Vagina (tissue), 2 donors: ENCODE data around the gene GFRA1. TPM values are rescaled to one million over a fixed set of nuclear protein-coding genes. Genes with fewer than 3 reads are reported as not detected.

Experiments used
- DNase-seq, 2 donors: peaks; one replicate each; pipeline ENCODE4 v3.0.0-alpha.2; 2017; ENCODE audit errors: extremely low spot score in 2 of 2
- H3K27ac ChIP-seq: fragments of 200-600 bp; sonication (generic); one replicate; pipeline ENCODE4 v1.5.1; 2019
- H3K27me3 ChIP-seq: fragments of 200-600 bp; sonication (generic); one replicate; pipeline ENCODE4 v1.5.1; 2019
- H3K36me3 ChIP-seq, 2 donors: fragments of 200-600 bp; sonication (generic); one replicate each; pipeline ENCODE4 v1.5.1; 2017 to 2019
- H3K4me1 ChIP-seq: fragments of 200-600 bp; sonication (generic); one replicate; pipeline ENCODE4 v1.5.1; 2019
- H3K4me3 ChIP-seq, 2 donors: fragments of 200-600 bp; sonication (generic); 1 replicate in 1 of 2; 2 replicates in 1 of 2; pipeline ENCODE4 v1.5.1; 2016 to 2019
- H3K9me3 ChIP-seq: fragments of 200-600 bp; sonication (generic); one replicate; pipeline ENCODE4 v1.5.1; 2019
- CTCF ChIP-seq, 3 experiments: fragments of 450-650 bp in 2 of 3; fragments of 200-600 bp in 1 of 3; sonication (generic) in 1 of 3; IDR thresholded peaks; one replicate each; pipeline ENCODE4 v1.5.1; 2017 to 2019; ENCODE audit warnings: antibody characterized with exemption in 3 of 3, mild to moderate bottlenecking in 2 of 3, moderate library complexity in 2 of 3
- POLR2A ChIP-seq, 2 donors: fragments of 450-650 bp; IDR thresholded peaks; one replicate each; pipeline ENCODE4 v1.6.1; 2017; ENCODE audit warnings: antibody characterized with exemption in 2 of 2, mild to moderate bottlenecking in 2 of 2, moderate library complexity in 2 of 2
- POLR2AphosphoS5 ChIP-seq, 2 donors: sonication (generic); formaldehyde crosslinking; IDR thresholded peaks; one replicate each; pipeline ENCODE4 v1.9.0; 2017; ENCODE audit warnings: antibody characterized with exemption in 2 of 2, mild to moderate bottlenecking in 2 of 2, low read depth in 1 of 2; ENCODE audit not compliant: insufficient read depth in 1 of 2
- intact Hi-C: fragments of 100-400 bp; cut with DNase I; formaldehyde crosslinking; loops from one replicate; pipeline ENCODE4 v1.15.1; 2023
- total RNA-seq: library from RNA; depleted of rRNA; stranded (reverse); fragments of >200 nt; gene quantifications from one replicate; pipeline ENCODE4 v1.2.3, GENCODE V29; 2016

GFRA1 gene
- total RNA-seq, 1 donor from 2014 or later: 57.7 TPM

DNA sequence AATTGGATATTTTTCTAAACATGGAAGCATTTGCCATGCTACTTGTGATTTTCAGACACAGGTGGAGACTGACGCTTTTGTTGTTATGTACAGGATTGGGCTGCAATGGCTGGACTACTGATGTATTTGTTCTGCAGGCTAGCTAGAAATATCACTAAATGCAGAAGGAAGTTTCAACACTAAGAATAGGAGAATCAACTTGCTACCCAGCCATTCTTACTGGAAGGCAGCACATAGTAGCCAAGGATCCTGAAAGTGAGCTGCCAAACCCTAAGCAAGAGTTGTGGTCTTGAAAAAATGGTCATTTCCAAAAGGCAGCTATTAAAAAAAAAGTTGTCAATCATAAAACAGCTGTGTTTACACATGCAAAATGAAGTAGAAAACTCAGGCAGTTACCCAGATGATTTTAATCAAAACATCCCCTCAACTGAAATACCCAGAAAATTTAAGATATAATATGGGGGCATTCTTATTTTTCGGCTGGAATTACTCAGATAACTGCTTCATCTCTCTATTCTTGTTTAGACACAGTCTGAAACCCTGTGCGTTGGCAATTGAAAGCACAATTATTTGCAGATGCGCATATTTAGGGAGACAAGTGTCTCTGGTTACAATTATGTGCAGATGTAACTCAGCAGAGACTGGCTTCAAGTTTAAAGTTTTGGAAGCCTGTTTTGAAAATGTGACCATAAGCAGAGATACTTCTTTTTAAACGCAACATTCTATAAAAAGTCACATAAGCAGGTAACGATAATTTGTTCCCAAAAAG, 31.2 kb downstream of the GFRA1 start:
- Histone ChIP-seq H3K27ac (no peak overlapping the region), H3K27me3 (no peaks in the 10 kb centered on the region), H3K4me1 (peaks cover 12% of the 10 kb centered on the region), H3K36me3 (no peaks in the 10 kb centered on the region), H3K4me3 (no peak overlapping the region), H3K9me3 (no peaks in the 10 kb centered on the region)
- TF ChIP-seq POLR2AphosphoS5 (IDR thresholded peaks at IDR 0.05; ENCODE audit: insufficient read depth in 1 of 2, low read depth in 1 of 2) (no peak), POLR2A (IDR thresholded peaks at IDR 0.05) (no peak), CTCF (IDR thresholded peaks at IDR 0.05) (no peak)
- intact Hi-C loops: no loop called here
- no peak for DNase-seq

DNA sequence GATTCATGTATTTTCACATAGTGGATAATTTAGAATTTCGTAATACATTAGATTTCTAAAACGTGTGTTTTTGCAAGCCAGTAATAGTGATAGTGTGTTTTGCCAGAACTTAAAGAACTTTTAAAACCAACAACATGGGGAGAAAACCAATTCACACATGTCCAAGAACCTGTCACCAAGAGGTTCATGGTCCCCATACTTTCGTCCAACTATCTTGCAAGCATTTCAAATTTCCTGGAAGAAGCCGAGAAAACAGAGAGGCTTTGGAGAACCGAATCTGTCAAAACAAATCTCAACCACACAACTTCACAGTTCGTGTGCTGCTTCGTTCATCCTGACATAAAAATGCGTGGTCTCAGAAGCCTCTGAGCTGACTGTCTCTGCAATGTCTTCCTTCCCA, 31.9 kb downstream of the GFRA1 start:
- Histone ChIP-seq H3K4me1 (peaks cover 12% of the 10 kb centered on the region), H3K27ac (no peak overlapping the region), H3K9me3 (no peaks in the 10 kb centered on the region), H3K4me3 (no peak overlapping the region), H3K36me3 (no peaks in the 10 kb centered on the region), H3K27me3 (no peaks in the 10 kb centered on the region)
- intact Hi-C loops: no loop called here
- DNase-seq: no peak
- TF ChIP-seq CTCF (IDR thresholded peaks at IDR 0.05) (no peak), POLR2AphosphoS5 (IDR thresholded peaks at IDR 0.05; ENCODE audit: insufficient read depth in 1 of 2, low read depth in 1 of 2) (no peak), POLR2A (IDR thresholded peaks at IDR 0.05) (no peak)

GRCh38 chr10:116240157-116240950, 32.7 kb downstream of the GFRA1 start:
- DNase-seq: no peak
- intact Hi-C loops: no loop called here
- H3K9me3 ChIP-seq: no peaks in the 10 kb centered on the region
- H3K4me1 ChIP-seq: peaks cover 12% of the 10 kb centered on the region
- no peaks in the 10 kb centered on the region for H3K27me3 ChIP-seq
- no peaks in the 10 kb centered on the region for H3K36me3 ChIP-seq
- no peak overlapping the region for H3K4me3 ChIP-seq
- H3K27ac ChIP-seq: no peak overlapping the region
- TF ChIP-seq CTCF (IDR thresholded peaks at IDR 0.05) (no peak), POLR2A (IDR thresholded peaks at IDR 0.05) (no peak), POLR2AphosphoS5 (IDR thresholded peaks at IDR 0.05; ENCODE audit: insufficient read depth in 1 of 2, low read depth in 1 of 2) (no peak)

DNA sequence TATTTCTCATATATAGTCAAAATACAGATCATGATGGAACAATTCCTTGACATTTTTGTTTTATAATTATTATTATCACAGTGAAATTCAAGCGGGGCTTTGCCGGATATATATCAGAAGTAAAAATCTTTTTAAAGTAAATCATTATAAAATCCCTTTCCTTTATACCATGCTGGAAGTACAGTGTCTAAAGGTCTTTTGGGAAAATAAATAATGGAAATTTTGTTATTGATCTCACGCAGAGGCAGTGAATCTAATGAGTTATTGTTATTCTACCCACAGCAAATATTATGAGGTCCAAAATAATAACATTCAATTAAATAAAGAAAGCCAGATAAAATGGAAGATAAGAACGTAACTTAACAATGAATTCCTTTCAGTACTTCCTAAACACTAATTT, 33.8 kb downstream of the GFRA1 start:
- no peak for TF ChIP-seq POLR2AphosphoS5 (IDR thresholded peaks at IDR 0.05; ENCODE audit: insufficient read depth in 1 of 2, low read depth in 1 of 2)
- no peak for TF ChIP-seq CTCF (IDR thresholded peaks at IDR 0.05)
- TF ChIP-seq POLR2A (IDR thresholded peaks at IDR 0.05): no peak
- Histone ChIP-seq H3K9me3 (no peaks in the 10 kb centered on the region), H3K36me3 (no peaks in the 10 kb centered on the region), H3K4me3 (no peak overlapping the region), H3K4me1 (peaks cover 12% of the 10 kb centered on the region), H3K27ac (no peak overlapping the region), H3K27me3 (no peaks in the 10 kb centered on the region)
- intact Hi-C loops: no loop called here
- no peak for DNase-seq

DNA sequence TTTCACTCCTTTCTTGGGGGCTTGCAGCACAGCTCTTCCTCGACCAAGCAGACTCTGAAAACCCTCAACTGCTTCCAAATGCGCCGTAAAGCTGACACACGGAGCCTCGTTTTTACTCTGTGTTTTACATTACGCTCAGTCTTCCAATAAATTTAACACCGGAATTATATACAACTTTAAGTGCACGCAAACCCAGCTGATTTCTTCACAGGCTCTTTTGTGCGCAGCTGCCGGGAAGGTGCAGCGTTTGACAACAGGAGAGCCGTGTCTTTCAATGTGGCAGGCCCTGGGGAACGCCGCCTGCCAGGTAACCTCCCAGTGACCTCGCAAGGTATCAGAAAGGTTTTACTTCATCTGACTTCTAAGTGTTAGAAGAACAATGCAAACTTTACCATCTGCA, 35.0 kb downstream of the GFRA1 start:
- no peak overlapping the region for H3K4me3 ChIP-seq
- intact Hi-C loops: no loop called here

More for the DNA sequence above, 35.0 kb downstream of the GFRA1 start:
- no peak overlapping the region for H3K27ac ChIP-seq
- H3K4me1 ChIP-seq: peaks cover 12% of the 10 kb centered on the region
- H3K27me3 ChIP-seq: no peaks in the 10 kb centered on the region
- no peaks in the 10 kb centered on the region for H3K36me3 ChIP-seq
- H3K9me3 ChIP-seq: no peaks in the 10 kb centered on the region
- DNase-seq: no peak
- TF ChIP-seq POLR2AphosphoS5 (IDR thresholded peaks at IDR 0.05; ENCODE audit: insufficient read depth in 1 of 2, low read depth in 1 of 2) (no peak), CTCF (IDR thresholded peaks at IDR 0.05) (no peak), POLR2A (IDR thresholded peaks at IDR 0.05) (no peak)
